Stimulated activated CD8-positive, alpha-beta memory T cell treated with anti-CD3 and anti-CD28 coated beads, Interleukin-7, amount 100 ng/mL, for 4 hours (primary cell): ENCODE data around the gene SAMSN1.

Source experiments
- DNase-seq, 2 donors: peaks; one replicate each; pipeline ENCODE4 v3.0.0-alpha.2; 2020; ENCODE audit warnings: low read depth in 2 of 2

The SAMSN1 gene

GRCh38 chr21:14484188-14485009 is 61.7 kb downstream of the SAMSN1 start:
- no peak for DNase-seq

GRCh38 chr21:14483296-14483695 is 62.8 kb downstream of the SAMSN1 start:
- DNase-seq, result no peak

DNA sequence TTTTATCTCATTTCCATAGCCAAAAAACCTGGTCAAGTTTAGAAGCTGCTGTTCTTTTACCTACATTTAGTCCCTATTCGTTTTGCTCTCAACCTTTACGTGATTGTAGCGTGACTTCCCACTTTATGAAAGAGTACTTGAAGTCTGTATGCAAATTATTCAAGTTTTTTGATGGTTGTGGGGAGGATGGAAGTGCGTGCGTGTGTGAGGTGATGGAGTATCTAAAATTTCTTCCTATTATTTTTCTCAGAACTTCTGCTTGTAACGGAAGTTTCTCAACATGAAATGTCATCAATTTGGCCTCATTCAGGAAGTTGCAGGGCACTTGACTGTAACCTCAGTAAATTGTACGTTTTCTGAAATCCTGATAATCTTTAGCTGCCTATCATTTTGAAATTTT is 64.0 kb downstream of the SAMSN1 start:
- DNase-seq, result peak; percentile 16 to 19

GRCh38 chr21:14480411-14481031 is 65.6 kb downstream of the SAMSN1 start:
- DNase-seq, result no peak

GRCh38 chr21:14479241-14479786 is 66.8 kb downstream of the SAMSN1 start:
- DNase-seq, result no peak

DNA sequence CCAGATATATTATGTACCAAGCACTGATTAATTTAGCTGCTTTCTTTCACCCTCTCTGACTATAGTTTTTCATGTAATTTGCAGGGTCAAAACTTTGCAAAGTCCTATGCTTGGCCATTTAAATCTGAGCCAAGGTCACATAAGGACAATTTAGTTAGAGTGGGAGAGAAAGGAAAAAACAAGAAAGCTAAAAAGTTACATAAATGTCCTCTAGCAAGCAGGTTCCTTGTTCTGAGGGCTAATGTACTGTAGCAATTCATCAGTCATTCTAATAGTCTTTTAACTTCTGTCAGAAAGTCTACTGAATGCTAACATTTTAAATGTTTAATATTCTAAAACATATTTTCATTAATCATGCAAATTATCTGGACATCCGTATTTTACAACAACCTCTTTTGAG is 68.3 kb downstream of the SAMSN1 start:
- no peak for DNase-seq

- DNase-seq, result no peak
Observed at GRCh38 chr21:14477133-14477532, 69.0 kb downstream of the SAMSN1 start.

DNA sequence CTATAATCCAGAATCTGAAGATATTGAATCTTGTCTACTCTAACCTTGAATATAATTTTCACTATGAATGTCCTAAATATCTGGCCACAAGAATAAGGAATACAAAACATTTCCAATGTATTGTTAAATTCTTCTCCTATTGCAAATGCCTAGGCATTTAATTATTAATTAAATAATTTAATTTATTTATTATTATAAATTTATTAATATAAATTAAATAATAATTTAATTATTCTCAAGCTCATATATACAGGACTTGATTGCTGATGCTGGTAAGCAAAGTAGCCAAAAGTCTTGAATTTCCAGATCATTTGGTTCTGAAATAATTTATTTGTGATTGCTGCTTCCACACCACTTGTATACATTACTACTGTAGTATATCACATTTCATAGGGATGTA is 71.1 kb downstream of the SAMSN1 start:
- no peak for DNase-seq

DNA sequence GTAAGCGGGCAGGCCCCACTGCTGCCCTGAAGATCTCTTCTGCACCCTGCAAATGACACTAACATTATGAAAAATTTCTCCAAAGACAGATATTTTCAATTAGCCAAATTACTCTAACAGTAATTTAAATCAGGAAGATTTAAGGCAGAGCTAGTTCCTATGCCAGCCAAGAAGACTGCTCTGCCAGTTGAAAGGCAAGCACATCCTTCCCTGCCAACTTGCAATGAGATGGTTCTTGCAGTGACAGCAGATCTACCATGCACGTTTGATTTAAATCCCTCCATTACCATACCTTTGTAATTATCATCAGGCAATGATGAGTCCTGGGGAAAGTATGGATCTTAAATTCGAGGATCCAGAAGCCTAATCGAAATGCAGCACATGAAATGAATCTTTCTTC is 76.5 kb downstream of the SAMSN1 start:
- no peak for DNase-seq

- no peak for DNase-seq
Observed at GRCh38 chr21:14466715-14467114, 79.4 kb downstream of the SAMSN1 start.

GRCh38 chr21:14457762-14458161 is 88.4 kb downstream of the SAMSN1 start:
- no peak for DNase-seq

GRCh38 chr21:14456911-14457310 is 89.2 kb downstream of the SAMSN1 start:
- DNase-seq, result no peak

- DNase-seq, result no peak
Observed at GRCh38 chr21:14454016-14455009, 91.8 kb downstream of the SAMSN1 start.

DNA sequence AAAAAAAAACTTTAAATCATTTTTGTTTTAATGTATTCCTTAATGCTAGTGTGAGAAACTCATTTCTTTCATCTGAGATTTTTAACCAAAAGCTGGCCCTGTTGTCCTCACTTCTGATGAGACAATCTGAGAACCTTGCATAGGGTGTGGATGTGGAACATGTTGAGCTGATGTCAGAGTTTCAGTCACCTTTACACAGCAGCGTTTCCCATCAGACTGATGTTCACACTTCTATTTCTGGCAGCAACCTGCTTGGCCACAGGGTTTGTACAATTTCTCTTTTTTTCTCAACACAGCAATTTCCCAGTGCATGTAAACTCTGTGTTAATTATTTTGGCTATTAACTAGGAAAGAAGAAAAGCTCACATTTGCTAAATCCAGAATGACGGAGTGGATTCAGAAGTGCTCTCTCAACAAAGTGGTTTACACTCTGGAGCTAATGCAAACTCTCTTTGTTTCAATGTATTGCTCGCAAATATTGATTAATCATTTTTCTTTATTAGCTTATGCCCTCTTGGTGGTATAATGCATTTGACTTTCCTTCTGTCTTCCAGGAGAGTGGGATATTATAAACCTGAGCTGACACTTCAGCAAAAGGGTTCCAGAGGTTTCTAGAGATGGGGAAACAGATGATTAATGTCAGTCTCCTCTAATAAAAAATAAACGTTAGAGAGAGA is 92.6 kb downstream of the SAMSN1 start:
- no peak for DNase-seq

DNA sequence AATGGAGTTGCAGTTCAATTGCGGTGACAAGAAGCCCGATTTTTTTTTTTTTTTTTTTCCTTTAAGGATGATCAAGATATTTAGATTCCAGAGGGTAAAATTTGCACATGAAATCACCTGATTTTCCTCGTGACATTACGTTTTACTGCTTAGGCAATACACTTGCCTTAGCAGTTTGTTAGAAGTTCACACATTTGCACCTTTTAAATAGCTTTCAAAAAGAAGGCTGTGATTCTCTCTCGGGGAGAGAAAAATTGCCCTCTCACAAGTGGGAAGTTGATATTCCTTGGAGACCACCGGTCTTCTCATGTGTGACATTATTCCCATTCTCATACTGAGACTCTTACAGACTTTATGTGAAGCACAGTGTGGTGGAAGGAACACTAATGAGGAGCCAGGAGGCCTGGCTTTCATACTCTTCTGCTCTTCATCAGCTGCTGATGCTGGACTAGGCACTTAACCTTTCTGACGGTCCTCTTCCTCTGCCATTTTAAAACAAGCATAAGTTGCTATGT is 93.3 kb downstream of the SAMSN1 start:
- no peak for DNase-seq

DNA sequence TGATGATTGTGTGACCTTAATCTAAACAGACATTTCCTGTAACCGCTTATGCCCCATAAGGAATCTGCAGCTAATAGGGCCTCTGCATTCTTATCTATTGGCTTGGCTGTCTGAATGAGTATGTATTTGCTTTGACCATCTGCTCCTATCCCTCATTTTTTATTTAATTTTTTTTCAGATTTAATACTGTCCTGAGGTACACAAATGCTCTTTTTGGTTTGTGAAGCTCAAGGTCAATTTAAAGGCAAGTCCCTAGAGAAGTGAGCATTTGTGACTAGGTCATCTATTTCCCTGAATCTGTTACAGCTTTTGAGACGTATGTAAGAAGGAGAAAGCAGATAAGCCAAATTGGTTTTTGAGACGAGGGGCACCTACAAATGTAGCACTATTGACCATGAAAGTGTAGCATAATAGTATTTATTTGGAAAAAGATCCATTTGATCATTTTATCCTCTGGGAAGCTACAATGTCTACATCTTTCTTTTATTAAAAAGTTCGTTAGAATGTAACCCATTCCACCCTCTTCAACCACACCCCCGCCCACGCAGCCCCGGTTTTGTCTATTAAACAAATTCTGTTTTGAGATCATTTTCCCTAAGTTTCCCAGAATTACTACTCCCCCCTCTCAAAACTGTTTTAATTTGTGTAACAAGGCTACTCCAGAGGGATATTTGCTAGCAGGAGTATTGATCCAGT is 93.9 kb downstream of the SAMSN1 start:
- no peak for DNase-seq

- no peak for DNase-seq
Observed at GRCh38 chr21:14451546-14451945, 94.6 kb downstream of the SAMSN1 start.

DNA sequence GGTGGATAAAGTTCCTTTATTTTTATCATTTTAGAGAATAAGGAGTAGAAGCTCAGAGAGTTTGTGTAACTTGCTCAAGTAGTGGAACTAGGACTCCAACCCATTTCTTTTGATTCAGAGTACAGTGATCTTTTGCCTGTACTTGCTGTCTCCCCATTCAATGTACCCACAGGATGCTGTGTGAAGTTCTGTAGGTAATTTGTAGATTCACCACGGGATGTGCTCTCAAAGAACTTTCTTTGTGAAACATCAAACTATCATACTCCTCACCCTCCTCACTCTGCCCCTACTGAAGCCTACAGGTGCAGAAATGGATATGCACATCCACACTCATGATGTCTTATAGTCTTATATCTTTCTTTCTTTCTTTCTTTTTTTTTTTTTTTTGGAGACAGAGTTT is 97.3 kb downstream of the SAMSN1 start:
- DNase-seq, result no peak

- no peak for DNase-seq
Observed at GRCh38 chr21:14438211-14438610, 107.9 kb downstream of the SAMSN1 start.

DNA sequence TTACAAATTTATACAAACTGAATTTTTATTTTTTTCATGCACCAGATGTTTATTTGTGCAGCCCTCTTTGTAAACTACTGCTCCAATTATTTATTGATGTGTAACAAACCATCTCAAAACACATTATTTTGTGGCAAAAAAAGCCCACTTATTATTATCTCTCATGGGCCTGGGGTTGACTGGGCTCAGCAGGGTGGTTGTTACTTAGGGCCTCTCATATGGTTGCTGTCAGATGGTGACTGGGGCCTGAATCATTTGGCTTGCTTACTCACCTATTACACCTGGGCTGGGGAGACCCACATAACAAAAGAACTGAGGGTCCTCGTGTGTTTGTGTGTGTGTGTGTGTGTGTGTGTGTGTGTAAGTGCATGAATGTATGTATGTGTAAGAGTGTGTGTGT is 110.7 kb downstream of the SAMSN1 start:
- DNase-seq, result no peak
